GM12878 (cell line): ENCODE data around the gene BCAS3. TPM values are rescaled to one million over a fixed set of nuclear protein-coding genes. Genes with fewer than 3 reads are reported as not detected.

Experiments
- ATAC-seq: fragments of 200-7000 bp; cut with Tn5 transposase; 3 replicates; pipeline ENCODE4 v1.9.1; 2020; ENCODE audit warnings: mild to moderate bottlenecking, moderate library complexity
- BruUV-seq: library from RNA; stranded (reverse); fragments of 400-500 nt; replicated peaks from 2 replicates; lab custom pipeline; 2021; lab: Mats Ljungman, UMichigan
- CTCF ChIA-PET: fragments of 300-600 bp; sonication (Branson Sonifier 250); formaldehyde crosslinking; extraction: SDS; loops from one replicate; lab custom pipeline; 2021; ENCODE audit warnings: inconsistent platforms; lab: Yijun Ruan, JAX
- POLR2A ChIA-PET: fragments of 350-600 bp; formaldehyde crosslinking; extraction: SDS; loops from one replicate; lab custom pipeline; 2021; ENCODE audit warnings: inconsistent platforms; lab: Charles Lee
- RAD21 ChIA-PET: fragments of 300-600 bp; sonication (Branson Sonifier 250); formaldehyde crosslinking; loops from one replicate; lab custom pipeline; 2023; ENCODE audit warnings: antibody characterized with exemption; ENCODE audit not compliant: unreplicated experiment; lab: Charles Lee
- SMC1A ChIA-PET: fragments of 300-600 bp; sonication (Branson Sonifier 250); formaldehyde crosslinking; loops from one replicate; lab custom pipeline; 2023; ENCODE audit not compliant: unreplicated experiment, uncharacterized antibody; lab: Charles Lee
- DNase-seq: peaks from one replicate; pipeline ENCODE4 v3.0.0-alpha.2; 2011; ENCODE audit warnings: low read depth, low spot score
- FAIRE-seq: peaks from 3 replicates; lab custom pipeline; 2011; peaks lifted over from hg19 to GRCh38; lab: Jason Lieb, UNC
- H2AFZ ChIP-seq: 2 replicates; pipeline ENCODE4 v1.6.0; 2011; ENCODE audit warnings: low read depth, low read length, control low read depth; ENCODE audit not compliant: control insufficient read depth
- H3K27ac ChIP-seq: 2 replicates; pipeline ENCODE4 v1.5.1; 2011; ENCODE audit warnings: control low read depth; ENCODE audit not compliant: control insufficient read depth, insufficient read depth
- H3K27me3 ChIP-seq, 2 experiments: replicated peaks in 1 of 2; 2 replicates each; pipeline versions ENCODE4 v1.6.0 to v1.6.1; 2011; ENCODE audit warnings: low read length in 1 of 2; ENCODE audit not compliant: control insufficient read depth in 2 of 2, insufficient read depth in 2 of 2
- H3K36me3 ChIP-seq, 2 experiments: 2 replicates each; pipeline ENCODE4 v1.5.1; 2011; ENCODE audit warnings: low read length in 1 of 2; ENCODE audit not compliant: control insufficient read depth in 2 of 2, insufficient read depth in 2 of 2
- H3K4me1 ChIP-seq: 2 replicates; pipeline ENCODE4 v1.6.1; 2011; ENCODE audit warnings: mild to moderate bottlenecking, low read length, moderate library complexity, mixed read lengths; ENCODE audit not compliant: control insufficient read depth, insufficient read depth
- H3K4me2 ChIP-seq: 2 replicates; pipeline ENCODE4 v1.6.0; 2011; ENCODE audit warnings: control low read depth; ENCODE audit not compliant: control insufficient read depth, insufficient read depth
- H3K4me3 ChIP-seq: fragments of 200-600 bp; sonication (generic); 2 replicates; pipeline ENCODE4 v1.5.1; 2016
- H3K79me2 ChIP-seq: 2 replicates; pipeline ENCODE4 v1.6.0; 2011; ENCODE audit warnings: low read length; ENCODE audit not compliant: control insufficient read depth, insufficient read depth
- H3K9ac ChIP-seq: 2 replicates; pipeline ENCODE4 v1.8.0; 2011; ENCODE audit warnings: low read length, control low read depth, mixed read lengths; ENCODE audit not compliant: control insufficient read depth, insufficient read depth
- H3K9me3 ChIP-seq: replicated peaks from 3 replicates; pipeline ENCODE4 v1.5.1; 2011; ENCODE audit warnings: mild to moderate bottlenecking, low read length; ENCODE audit not compliant: control insufficient read depth, insufficient read depth
- H4K20me1 ChIP-seq: 2 replicates; pipeline ENCODE4 v1.6.0; 2011; ENCODE audit not compliant: control insufficient read depth, insufficient read depth
- ATF7 ChIP-seq: fragments of 450-650 bp; IDR thresholded peaks from 2 replicates; pipeline ENCODE4 v1.6.1; 2016; ENCODE audit warnings: low read depth, mild to moderate bottlenecking
- CBX3 ChIP-seq: fragments of 200-600 bp; sonication (generic); IDR thresholded peaks from 2 replicates; pipeline ENCODE4 v1.6.1; 2016; ENCODE audit warnings: low read depth, borderline replicate concordance
- CEBPB ChIP-seq, 2 experiments: fragments of 150-350 bp in 1 of 2; IDR thresholded peaks; 2 replicates each; pipeline ENCODE4 v1.6.1; 2012 to 2014; ENCODE audit warnings: low read depth in 2 of 2, low read length in 2 of 2, borderline replicate concordance in 1 of 2, inconsistent platforms in 1 of 2
- MEF2A ChIP-seq: IDR thresholded peaks from 2 replicates; pipeline ENCODE4 v1.6.1; 2011; ENCODE audit warnings: low read depth, mild to moderate bottlenecking, low read length, moderate library complexity; ENCODE audit not compliant: insufficient read depth
- PRDM15 ChIP-seq: fragments of 450-650 bp; formaldehyde crosslinking; IDR thresholded peaks from 2 replicates; pipeline ENCODE4 v1.4.0; 2020; ENCODE audit warnings: mild to moderate bottlenecking, moderate library complexity
- ZBTB40 ChIP-seq: fragments of 450-650 bp; IDR thresholded peaks from 2 replicates; pipeline ENCODE4 v1.6.1; 2016; ENCODE audit warnings: mild to moderate bottlenecking, moderate library complexity, borderline replicate concordance
- WGBS: methylation state at CpG from one replicate; pipeline ENCODE4 v1.1.6; 2016; ENCODE audit warnings: low lambda C conversion rate; ENCODE audit not compliant: insufficient replicate concordance, insufficient coverage; ENCODE audit errors: missing lambda C conversion rate; 5-methylcytosine and 5-hydroxymethylcytosine counted together
- in situ Hi-C: fragments of 300-500 bp; cut with MboI; formaldehyde crosslinking; loops from 9 replicates; pipeline ENCODE4 v1.14.3; 2018; ENCODE audit warnings: mixed read lengths
- intact Hi-C: fragments of 100-400 bp; cut with micrococcal nuclease; formaldehyde crosslinking; loops from one replicate; pipeline ENCODE4 v1.14.2; 2022; ENCODE audit not compliant: unreplicated experiment
- polyA plus RNA-seq, 11 experiments: library from polyadenylated mRNA; depleted of rRNA in 4 of 11; unstranded in 6 of 11; stranded (reverse) in 5 of 11; fragments of >200 nt; fragmentation: Nextera tagmentation in 4 of 11; fragmentation: Illumina TruSeq in 1 of 11; extraction: Ambion mirVana in 4 of 11; extraction: Trizol in 1 of 11; gene quantifications; 1 replicate in 1 of 11; 2 replicates in 10 of 11; pipeline versions ENCODE4 v1.2.1 to v1.2.3, GENCODE V29; 2011 to 2016; ENCODE audit warnings: inconsistent platforms in 2 of 11, missing spikeins in 2 of 11, low read depth in 1 of 11
- total RNA-seq, 4 experiments: library from RNA; depleted of rRNA in 3 of 4; stranded (reverse); fragments of >200 nt in 3 of 4; fragmentation: Illumina TruSeq in 1 of 4; extraction: Trizol in 1 of 4; gene quantifications; 2 replicates each; pipeline versions ENCODE4 v1.2.1 to v1.2.3, GENCODE V29; 2013 to 2021

Gene BCAS3
- total and polyA plus RNA-seq, 10 of the 15 experiments (the other 5 are each of a cell fraction or from before 2014, with no cell fraction given), result 2.1 to 11.0 (median 6.6) TPM

DNA sequence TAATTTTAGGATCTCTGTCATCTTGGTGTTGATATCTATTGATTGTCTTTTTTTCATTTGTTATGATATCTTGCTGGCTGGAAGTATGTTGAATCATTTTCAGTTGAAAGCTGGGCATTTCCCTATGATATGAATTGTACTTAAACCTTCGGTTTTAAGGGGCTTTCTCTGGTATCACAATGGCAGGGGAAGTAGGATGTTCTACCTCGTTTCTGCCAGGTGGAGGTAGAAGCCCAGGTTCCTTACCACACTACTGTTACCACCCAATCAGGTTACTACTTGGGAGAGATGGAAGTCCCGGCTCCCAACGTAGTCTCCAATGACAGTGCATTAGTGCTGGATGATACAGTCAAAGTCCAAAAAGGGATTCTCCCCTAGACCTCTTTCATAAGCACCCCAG lies 440.3 kb downstream of the BCAS3 start (continued):
- no peak for TF ChIP-seq ZBTB40
- no peak for TF ChIP-seq PRDM15

DNA sequence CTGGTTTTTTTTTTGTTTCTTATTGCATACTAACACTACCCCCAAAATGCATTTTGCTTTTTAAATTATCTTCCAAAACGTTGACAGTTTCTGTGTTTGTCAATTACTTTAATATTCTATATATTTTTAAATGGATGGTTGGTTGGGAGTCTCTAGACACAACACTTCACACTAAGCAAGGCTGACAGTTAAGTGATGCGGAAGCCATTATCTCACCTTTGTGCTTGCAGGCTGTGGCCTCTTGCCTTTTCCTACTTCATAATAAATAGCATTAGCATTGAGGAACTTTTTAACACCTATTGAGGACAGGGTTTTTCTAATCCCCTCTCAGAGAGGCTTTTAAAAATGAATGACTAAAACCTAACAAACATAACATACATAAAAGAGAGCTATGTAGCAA lies 441.2 kb downstream of the BCAS3 start:
- 48% methylated on average over 2 of the region's 2 CpGs for WGBS
- H3K4me3 ChIP-seq, result no peak overlapping the region
- no peak overlapping the region for H3K9ac ChIP-seq
- FAIRE-seq (no peak), ATAC-seq (no peak), DNase-seq (no peak)
- ChIA-PET POLR2A (no interaction called here), RAD21 (no interaction called here), CTCF (interaction anchor here (1.2 kb wide), 1 partner anchor 10 kb away, joined by 3 read pairs; no protein-coding TSS in a partner anchor), SMC1A (no interaction called here)
- in situ Hi-C loops (no loop called here), intact Hi-C loops (no loop called here)
- TF ChIP-seq ATF7 (no peak), MEF2A (no peak), CEBPB (IDR thresholded peaks at IDR 0.05; ENCODE audit: borderline replicate concordance in 1 of 2, low read depth in 2 of 2, low read length in 2 of 2) (no peak), CBX3 (no peak)
- no peaks in the 10 kb centered on the region for H3K4me1 ChIP-seq
- H3K27ac ChIP-seq, result no peak overlapping the region
- H3K4me2 ChIP-seq, result no peak overlapping the region
- H2AFZ ChIP-seq, result no peak overlapping the region
- H3K9me3 ChIP-seq, result no peaks in the 10 kb centered on the region; the same call in 2 of the 3 replicates
- no peaks in the 10 kb centered on the region for H3K36me3 ChIP-seq
- no TSS peak for BruUV-seq
- no peaks in the 10 kb centered on the region for H3K79me2 ChIP-seq
- no peaks in the 10 kb centered on the region for H4K20me1 ChIP-seq
- H3K27me3 ChIP-seq, result no peaks in the 10 kb centered on the region
